ENCODE data around the gene CTSG.
"Not testable (repeated sequence)": the region's sequence is repeated elsewhere in the genome, so short reads cannot be mapped to it uniquely, and the experiment has no call there.

Gene CTSG

GRCh38 chr14:24535737-24536136, 40.3 kb downstream of the CTSG start:
- no peak for DNase-seq

DNA sequence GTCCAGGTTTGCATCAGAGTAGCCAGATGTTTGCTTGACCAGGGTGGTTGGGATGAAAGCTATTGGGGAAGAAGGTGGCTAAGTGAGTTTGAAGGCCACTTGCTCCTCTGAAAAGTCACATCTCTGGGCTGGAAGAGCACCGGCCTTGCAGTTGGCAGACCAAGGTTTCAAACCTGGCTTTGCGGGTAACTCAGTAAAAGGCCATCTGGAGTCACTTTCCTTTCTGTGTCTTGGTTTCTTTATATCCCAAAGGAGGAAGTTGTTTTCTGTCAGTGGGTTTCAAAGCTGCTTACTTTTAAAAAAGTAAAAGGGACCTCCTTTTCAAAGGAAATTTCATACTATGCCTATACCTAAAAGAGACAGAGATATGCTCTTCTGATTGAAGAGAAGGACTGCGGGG, 41.8 kb downstream of the CTSG start:
- DNase-seq = no peak

DNA sequence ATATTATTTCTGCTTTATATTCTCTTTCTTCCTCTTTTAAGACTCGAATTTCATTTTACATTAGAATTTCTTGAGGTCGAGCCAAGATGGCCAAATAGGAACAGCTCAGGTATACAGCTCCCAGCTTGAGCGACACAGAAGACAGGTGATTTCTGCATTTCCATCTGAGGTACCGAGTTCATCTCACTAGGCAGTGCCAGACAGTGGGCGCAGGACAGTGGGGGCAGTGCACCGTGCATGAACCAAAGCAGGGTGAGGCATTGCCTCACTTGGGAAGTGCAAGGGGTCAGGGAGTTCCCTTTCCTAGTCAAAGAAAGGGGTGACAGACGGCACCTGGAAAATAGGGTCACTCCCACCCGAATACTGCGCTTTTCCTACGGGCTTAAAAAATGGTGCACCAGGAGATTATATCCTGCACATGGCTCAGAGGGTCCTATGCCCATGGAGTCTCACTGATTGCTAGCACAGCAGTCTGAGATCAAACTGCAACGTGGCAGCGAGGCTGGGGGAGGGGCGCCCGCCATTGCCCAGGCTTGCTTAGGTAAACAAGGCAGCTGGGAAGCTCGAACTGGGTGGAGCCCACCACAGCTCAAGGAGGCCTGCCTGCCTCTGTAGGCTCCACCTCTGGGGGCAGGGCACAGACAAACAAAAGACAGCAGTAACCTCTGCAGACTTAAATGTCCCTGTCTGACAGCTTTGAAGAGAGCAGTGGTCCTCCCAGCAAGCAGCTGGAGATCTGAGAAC, 50.0 kb downstream of the CTSG start:
- not testable (repeated sequence) for DNase-seq
